Measurements from ENCODE around the gene TRIM7.
A peak's percentile ranks its signal among the peaks of the same experiment; 100 is the strongest.

TRIM7 gene

DNA sequence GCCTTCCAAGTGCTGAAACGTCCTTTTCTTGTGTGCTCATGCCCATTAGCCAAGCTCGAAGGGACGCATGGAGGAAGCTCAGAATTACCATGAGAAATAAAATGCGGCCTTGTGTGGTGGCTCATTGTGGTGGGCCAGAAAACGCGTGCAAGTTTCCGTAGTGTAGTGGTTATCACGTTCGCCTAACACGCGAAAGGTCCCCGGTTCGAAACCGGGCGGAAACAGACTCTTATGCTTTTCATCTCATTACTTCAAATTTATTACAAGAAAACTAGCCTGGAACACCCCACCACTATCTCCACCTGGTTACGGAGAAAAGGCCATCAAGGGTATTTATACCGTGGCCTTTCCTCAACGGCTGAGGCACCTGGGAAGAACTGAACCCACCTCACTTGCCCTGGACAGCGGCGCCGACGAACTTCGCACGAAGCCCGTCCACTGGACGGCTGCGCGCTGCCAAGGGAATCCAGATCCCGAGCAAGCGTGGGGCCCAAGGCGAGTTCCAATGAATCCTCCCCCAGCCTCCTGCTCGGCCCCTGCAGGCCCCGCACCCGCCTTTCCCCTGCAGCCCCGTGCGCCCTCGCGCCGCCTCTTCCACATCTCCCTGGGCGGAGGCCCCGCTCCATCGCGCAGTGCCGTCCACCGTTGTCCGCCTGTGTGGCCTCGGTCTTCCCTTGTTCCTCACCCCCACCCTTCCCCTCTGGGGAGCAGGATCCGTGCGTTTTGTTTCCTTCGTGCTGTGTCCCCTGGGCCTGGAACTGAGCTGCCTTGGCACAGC, 35.3 kb downstream of the TRIM7 start:
- peak; percentile 9 for DNase-seq

- DNase-seq = peak; percentile 67
Observed at GRCh38 chr5:181168595-181169118, 36.3 kb downstream of the TRIM7 start.

DNA sequence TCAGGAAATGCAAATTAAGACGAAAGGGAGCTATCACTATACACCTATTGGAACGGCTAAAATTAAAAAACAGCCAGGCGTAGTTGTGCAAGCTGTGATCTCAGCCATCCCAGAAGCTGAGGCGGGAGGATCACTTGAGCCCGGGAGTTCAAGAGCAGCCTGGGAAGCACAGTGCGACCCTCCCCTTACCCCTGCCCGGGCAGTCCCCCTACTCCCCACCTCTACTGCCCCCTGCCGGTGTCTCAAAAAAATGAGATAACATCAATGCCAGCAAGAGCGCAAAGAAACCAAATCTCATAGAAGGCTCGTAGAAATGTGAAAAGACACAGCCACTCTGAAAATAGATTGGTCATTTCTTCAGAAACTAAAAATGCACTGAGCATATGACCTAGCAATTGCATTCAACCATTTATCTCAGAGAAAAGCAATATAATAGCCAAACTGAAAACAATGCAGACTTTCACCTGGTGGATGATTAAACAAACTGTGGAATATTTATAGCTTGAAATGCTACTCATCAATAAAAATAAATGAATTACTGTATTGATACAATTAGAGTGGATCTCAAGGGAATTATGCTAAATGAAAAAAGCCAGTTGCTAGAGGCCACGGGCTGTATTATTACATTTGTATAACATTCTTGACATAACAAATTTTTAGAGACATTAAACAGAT, 37.0 kb downstream of the TRIM7 start:
- DNase-seq = peak; percentile 63

- no peak for DNase-seq
Observed at GRCh38 chr5:181166812-181167733, 37.9 kb downstream of the TRIM7 start.

GRCh38 chr5:181164076-181164952, 40.7 kb downstream of the TRIM7 start:
- no peak for DNase-seq

- DNase-seq = no peak
Observed at GRCh38 chr5:181163487-181164075, 41.4 kb downstream of the TRIM7 start.

DNA sequence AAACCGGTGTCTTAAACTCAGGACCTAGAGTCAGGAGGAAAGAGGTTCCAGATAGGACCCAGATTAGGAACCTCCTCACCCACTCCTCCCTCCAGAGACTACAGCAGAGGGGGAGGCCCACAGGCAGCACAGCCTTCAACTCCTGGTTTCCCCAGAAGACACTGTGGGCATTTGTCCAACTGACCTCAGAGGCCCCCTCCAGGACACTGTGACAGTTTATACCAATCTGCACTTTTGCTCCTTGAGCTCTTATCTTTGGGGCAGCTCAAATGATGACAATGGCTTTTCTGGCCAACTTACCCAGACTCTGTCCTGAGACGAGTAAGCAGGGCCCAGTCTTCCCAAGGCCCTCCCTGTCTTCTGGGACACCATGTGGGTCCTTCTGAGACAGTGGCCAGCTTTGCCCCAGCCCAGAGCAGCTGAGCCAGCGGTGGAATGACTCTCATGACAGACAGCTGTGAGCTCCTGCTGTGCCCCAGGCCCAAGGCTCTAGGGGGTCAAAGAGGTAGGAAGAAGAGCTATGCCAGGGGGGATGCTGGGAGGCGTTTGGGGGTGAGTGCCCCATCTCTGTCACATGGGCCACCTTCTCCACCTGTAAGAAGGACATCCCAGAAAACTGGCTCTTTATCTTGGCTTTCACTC, 43.3 kb downstream of the TRIM7 start:
- no peak for DNase-seq

DNA sequence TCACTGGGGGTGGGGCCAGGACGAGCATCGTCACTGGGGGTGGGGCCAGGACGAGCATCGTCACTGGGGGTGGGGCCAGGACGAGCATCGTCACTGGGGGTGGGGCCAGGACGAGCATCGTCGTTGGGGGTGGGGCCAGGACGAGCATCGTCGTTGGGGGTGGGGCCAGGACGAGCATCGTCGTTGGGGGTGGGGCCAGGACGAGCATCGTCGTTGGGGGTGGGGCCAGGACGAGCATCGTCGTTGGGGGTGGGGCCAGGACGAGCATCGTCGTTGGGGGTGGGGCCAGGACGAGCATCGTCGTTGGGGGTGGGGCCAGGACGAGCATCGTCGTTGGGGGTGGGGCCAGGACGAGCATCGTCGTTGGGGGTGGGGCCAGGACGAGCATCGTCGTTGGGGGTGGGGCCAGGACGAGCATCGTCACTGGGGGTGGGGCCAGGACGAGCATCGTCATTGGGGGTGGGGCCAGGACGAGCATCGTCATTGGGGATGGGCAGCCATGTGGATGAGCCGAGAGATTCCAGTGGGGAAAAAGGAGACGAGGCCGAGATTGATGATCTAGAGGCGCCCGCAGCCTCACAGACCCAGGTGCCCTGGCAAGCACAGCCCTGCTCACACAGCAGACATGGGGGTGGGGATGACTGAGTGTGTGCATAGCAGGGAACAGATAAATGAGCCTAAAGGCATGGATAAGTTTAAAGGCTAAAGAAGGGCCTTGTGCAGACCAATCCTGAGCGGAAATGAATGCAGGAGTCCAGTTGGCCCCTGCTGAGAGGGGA, 44.1 kb downstream of the TRIM7 start:
- peak; percentile 30 for DNase-seq

GRCh38 chr5:181160152-181160754, 44.7 kb downstream of the TRIM7 start:
- DNase-seq = peak; percentile 29

- peak; percentile 88 for DNase-seq
Observed at GRCh38 chr5:181159286-181160151, 45.5 kb downstream of the TRIM7 start.

DNA sequence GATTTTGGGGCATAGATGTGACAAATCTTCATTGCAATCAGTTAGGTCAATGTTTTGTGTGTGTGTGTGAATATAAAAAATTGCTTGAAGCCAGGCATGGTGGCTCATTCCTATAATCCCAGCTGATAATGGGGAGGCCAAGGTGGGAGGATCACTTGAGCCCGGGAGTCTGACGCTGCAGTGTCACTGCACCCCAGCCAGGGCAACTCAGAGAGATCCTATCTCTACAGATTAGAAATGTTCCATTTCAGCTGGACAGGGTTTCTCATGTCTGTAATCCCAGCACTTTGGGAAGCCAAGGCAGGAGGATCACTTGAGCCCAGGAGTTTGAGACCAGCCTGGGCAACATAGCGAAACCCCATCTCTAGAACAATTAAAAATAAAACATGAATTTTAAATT, 46.1 kb downstream of the TRIM7 start:
- DNase-seq = no peak

DNA sequence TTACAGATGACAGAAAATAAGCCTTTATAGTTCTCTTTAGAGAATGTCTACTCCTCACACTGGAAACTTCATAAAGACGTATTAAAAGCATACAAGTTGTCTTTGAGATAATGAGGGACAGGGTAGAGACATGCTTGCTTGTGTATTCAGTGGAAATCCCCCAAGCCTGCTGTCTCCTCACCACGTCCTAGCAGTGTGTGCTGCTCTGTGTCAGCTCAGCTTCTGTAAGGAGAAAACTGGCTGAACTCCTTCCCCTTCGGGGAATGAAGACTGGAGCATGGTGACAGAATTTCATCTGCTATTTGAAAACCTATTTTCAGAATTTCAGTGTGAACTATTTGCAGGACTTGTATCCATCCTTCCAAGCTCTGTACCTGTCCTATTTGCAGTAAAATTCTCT, 48.2 kb downstream of the TRIM7 start:
- DNase-seq = no peak

GRCh38 chr5:181153814-181154213, 51.2 kb downstream of the TRIM7 start:
- no peak for DNase-seq

GRCh38 chr5:181152406-181152805, 52.6 kb downstream of the TRIM7 start:
- DNase-seq = no peak

DNA sequence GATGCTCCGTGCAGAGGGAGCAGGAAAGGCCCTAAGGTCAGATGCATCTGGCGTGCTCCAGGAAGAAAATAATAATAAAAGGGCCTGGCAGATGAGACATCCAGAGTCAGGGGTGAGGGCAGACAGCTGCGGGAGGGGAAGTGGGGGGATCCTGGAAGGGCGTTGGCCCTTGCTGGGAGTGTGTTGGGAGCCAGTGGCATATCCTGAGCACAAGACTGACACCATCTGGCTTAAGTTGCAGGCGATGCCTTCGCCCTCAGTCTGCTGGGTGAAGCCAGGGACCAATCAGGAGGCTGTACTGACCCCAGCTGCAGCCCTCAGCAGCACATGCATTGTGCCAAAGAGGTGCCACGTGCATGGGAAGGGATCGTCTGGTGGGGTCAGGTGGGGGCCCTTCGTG, 53.9 kb downstream of the TRIM7 start:
- no peak for DNase-seq

DNA sequence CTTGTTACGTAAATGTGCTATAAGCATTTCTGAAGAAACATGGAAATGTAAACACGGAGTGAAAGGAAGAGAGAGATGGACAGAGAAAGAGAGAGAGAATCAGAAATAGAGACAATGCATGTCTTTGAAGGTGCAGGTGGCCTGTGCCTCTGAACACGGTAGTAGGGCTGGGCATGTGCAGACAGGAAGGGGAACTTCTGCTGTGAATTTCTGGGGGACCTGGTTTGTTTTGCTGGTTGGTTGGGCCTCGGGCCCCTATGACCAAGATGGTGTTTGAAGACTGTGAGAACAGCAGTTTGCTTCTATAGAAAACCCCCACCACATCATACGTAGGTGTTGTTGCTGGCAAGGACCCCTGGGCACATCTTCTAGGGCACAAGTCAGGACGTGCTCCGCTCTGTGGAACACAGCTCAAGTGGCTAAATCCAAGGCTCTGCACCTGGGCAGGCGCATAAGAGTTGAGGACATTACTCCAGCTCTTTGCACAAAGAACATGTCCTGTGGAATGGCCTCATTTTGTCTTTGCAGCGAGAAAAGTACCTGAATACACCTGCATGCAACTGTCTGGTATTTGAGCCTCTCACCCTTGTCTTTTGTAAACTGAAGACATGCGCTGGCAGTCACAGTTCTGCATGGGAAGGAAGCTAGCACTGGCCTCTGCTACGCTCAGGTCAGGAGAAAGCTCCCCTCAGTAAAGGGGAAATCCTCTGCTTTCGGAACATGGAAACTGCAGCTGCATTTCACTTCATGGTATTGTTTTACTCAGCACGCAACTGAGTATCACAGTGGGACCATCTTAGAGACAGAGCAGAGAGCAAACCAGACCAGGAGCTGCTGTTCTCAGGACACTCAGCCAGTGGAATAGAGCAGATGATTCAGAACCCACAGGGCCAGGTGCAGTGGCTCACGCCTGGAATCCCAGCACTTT, 54.9 kb downstream of the TRIM7 start:
- DNase-seq = no peak

- no peak for DNase-seq
Observed at GRCh38 chr5:181149355-181149754, 55.6 kb downstream of the TRIM7 start.
